Stimulated activated CD4-positive, alpha-beta T cell treated with anti-CD3 and anti-CD28 coated beads, Interleukin-12 subunit alpha, Interleukin-12 subunit beta, amount 100 ng/mL, for 4 hours (primary cell): ENCODE measurements around the gene CD33.
"Not testable (repeated sequence)": the region's sequence is repeated elsewhere in the genome, so short reads cannot be mapped to it uniquely, and the experiment has no call there.

Source experiments
- DNase-seq: peaks from one replicate; pipeline ENCODE4 v3.0.0-alpha.2; 2020

The CD33 gene

DNA sequence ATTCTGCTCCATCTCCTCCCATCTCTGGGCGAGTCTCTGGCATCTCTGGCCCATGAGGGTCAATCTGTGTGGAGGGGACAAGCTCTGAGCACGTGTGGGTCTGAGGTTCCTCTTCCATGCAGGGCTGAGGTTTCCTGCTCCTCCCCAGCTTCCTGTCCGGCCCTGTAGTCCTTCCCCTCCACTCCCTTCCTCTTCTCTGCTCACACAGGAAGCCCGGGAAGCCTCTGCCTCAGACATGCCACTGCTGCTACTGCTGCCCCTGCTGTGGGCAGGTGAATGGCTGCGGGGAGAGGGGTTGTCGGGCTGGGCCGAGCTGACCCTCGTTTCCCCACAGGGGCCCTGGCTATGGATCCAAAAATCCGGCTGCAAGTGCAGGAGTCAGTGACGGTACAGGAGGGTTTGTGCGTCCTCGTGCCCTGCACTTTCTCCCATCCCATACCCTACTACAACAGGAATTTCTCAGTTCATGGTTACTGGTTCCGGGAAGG, 14.0 kb upstream of the CD33 start:
- DNase-seq = not testable (repeated sequence)

- DNase-seq = no peak
Observed at GRCh38 chr19:51211833-51212232, 13.0 kb upstream of the CD33 start.

DNA sequence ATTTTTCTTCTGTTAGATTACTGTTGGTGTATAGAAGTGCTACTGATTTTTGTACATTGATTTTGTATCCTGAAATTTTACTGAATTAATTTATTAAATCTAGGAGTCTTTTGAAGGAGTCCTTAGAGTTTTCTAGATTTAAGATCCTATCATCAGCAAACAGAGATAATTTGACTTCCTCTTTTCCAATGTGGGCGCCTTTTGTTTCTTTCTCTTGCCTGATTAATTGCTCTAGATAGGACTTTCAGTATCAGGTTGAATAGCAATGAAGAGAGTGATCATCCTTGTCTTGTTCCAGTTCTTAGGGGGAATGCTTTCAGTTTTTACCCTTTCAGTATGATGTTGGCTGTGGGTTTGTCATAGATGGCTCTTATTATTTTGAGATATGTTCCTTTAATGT, 5.6 kb upstream of the CD33 start:
- DNase-seq = no peak

DNA sequence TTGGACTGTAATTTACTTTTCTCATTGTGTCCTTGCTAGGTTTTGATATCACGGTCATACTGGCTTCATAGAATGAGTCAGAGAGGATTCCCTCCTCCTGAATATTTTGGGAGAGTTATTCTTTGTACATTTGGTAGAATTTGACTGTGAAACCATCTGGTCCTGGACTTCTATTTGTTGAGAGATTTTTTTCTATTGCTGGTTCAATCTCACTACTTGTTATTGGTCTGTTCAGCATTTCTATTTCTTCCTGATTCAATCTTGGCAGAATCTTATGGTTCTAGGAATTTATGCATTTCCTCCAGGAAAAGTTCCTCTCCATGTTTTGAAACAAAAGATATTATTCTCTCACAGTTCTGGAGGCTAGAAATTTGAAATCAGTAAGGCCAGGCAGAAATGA, 4.9 kb upstream of the CD33 start:
- no peak for DNase-seq

DNA sequence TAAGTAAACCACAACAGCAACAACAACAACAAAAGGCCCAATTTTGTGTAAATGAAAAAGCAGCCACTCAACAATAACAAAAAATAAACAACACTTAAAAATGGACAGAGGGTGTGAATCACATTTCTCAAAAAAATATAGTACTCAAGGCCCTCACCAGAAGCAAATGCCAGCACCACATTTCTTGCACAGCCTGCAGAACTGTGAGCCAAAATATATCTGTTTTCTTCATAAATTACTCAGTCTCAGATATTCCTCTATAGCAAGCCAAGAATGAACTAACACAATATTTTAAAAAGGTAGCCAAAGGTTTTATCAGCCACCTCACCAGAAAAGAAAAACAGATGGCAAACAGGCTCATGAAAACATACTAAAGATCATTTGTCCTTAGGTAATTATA, 3.9 kb upstream of the CD33 start:
- no peak for DNase-seq

- no peak for DNase-seq
Observed at GRCh38 chr19:51224163-51224641, 678 bp upstream of the CD33 start.

GRCh38 chr19:51226067-51226466, 1.2 kb downstream of the CD33 start:
- no peak for DNase-seq

GRCh38 chr19:51227326-51227725, 2.4 kb downstream of the CD33 start:
- DNase-seq = no peak

DNA sequence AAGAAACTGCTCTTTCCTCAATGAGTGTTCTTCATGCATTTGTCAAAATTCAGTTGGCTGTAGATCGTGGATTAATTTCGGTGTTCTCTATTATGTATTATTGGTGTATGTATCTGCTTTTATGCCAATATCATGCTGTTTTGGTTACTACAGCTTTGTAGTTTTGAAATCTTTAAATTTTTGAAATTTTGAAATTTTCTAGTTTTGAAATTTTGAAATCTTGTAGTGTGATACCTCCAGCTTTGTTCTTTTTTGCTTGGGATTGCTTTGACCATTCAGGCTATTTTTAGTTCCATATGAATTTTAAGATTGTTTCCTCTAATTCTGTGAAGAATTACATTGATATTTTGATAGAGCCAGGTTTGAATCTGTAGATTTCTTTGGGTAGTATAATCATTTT, 3.1 kb downstream of the CD33 start:
- DNase-seq = no peak

DNA sequence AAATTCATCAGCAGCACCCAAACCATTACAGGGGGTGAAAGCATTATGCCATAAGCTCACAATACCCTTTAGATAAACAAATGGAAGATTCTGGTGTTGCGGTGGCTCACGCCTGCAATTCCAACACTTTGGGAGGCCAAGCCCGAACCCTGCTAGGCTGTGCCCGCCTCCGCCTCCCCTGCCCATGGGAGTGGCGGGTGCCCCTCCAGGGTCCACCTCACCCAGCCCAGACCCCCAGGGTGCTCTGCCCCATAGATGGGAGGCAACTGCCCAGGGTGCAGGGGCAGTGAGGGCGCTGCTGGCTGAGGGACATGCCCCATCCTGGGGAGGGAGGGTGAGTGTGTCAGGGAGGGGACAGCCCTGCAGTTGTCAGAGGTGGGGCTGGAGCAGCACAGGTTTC, 16.0 kb downstream of the CD33 start:
- DNase-seq = no peak

- DNase-seq = no peak
Observed at GRCh38 chr19:51242881-51243630, 18.2 kb downstream of the CD33 start.

DNA sequence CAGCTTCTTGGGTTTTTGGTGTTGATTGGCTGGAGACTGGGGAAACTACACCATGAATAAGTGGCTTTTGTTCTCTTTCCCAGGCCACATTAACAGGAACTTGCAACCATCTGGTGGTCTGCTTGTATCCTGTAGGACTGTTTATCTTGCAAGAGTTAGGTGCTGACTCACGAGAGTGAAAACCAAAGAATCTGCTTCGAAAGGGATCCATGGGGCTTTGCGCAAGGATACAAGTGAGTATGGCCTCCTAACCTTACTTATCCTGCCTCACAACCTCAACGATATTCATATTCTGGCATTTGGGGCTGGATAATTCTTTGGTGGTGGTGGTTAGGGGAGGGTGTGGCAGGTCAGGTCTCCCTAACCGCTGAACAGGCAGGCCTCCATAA, 21.3 kb downstream of the CD33 start:
- no peak for DNase-seq

DNA sequence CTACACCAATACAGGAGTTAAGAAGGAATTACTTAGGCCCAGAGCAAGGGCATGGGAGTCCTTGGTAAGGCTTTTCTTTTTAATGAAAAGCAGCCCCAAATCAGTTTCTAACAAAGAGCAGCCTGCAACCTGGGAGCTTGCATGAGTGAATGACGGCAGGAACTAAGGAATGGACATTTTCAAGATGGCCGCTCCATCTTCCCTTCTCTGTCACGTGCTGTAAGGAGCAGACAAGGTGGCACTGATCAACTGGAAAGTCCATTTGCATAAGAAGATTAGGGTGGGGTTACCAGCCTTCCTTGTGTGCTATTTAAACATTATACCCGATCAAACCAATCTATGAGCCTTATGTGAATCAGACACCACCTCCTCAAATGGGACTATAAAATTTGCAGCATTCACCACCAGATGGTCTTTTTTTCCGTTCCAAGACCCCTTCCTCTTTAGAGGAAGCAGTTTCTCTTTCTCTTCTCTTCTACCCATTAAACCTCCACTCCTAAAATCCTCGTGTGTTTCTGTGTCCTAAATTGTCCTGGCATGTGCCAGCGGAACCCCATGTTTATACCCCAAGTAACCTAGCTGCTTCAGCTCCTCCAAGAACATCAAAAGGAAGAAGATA, 23.2 kb downstream of the CD33 start:
- DNase-seq = no peak

- no peak for DNase-seq
Observed at GRCh38 chr19:51250786-51251467, 26.0 kb downstream of the CD33 start, which contains the start of gene SIGLECL1. TSS of gene SIGLECL1 (plus strand) at chr19:51251080. CDS start at chr19:51264073, 12,993 bp downstream.

- no peak for DNase-seq
Observed at GRCh38 chr19:51251468-51251820, 26.6 kb downstream of the CD33 start.

DNA sequence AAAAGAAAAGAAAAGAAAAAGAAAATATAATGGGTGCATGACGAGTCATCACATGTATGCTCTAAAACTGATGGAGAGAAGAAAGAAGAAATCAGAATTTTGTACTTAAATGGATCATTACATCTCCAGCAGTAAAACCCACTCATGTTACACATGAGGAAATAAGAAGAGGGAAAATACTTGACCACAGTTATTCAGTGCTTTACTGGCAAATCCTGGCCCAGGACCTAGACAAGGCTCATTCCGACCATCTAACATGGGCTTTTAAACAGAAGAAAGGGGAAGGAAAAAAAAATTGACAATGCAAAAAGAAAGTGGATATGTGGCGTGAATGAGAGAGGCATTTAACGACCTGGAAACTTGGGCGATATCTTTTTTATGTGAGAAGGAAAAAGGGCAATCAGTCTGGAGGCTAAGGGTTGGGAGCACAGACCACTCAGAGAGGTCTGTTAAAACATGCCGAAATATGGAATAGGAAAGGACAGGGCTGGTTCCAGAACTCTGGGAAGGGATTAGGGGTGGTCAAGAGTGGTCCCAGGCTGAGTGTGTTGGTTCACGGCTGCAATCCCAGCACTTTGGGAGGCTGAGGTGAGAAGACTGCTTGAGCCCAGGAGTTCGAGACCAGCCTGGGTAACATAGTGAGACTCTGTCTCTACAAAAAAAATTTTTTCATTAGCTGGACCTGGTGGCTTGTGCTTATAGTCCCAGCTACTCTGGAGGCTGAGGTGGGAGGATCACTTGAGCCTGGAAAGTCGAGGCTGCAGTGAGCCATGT, 27.6 kb downstream of the CD33 start:
- no peak for DNase-seq

- DNase-seq = no peak
Observed at GRCh38 chr19:51253088-51253806, 28.4 kb downstream of the CD33 start.

DNA sequence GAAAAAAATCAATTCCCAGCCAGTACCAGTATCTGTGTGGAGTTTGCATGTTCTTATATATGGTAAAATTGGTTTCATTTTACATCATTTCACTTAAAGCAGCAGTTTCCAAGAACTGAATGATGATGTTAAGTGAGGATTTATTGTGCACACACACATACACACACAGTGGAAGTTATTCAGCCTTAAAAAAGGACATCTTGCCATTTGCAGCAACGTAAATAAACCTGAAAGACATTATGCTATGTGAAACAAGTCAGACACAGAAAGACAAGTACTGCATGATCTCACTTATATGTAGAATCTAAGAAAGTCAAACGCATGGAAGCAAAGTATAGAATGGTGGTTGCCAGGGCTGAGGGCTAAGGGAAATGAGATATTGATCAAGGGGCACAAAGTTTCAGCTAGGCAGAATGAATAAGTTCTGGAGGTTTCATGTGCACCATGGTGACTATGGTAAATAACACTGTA, 31.3 kb downstream of the CD33 start:
- no peak for DNase-seq

DNA sequence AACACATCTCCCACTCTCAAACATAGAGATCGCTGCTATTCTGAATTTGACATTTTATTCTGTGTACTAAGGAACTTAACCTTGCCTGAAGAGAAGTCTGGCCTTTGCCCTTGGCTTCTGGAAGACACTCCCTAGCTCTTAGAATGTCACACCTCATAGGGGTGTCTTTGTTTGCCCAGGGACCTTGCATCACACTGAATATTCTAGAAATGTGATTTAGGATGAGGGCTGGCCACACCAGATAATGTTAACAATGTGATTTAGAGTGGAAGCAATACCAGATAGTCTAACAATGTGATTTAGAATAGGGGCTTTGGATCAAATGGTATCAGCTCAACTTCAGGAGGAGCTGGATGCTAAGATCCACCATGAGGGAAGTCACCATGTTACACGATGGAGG, 32.6 kb downstream of the CD33 start:
- no peak for DNase-seq

DNA sequence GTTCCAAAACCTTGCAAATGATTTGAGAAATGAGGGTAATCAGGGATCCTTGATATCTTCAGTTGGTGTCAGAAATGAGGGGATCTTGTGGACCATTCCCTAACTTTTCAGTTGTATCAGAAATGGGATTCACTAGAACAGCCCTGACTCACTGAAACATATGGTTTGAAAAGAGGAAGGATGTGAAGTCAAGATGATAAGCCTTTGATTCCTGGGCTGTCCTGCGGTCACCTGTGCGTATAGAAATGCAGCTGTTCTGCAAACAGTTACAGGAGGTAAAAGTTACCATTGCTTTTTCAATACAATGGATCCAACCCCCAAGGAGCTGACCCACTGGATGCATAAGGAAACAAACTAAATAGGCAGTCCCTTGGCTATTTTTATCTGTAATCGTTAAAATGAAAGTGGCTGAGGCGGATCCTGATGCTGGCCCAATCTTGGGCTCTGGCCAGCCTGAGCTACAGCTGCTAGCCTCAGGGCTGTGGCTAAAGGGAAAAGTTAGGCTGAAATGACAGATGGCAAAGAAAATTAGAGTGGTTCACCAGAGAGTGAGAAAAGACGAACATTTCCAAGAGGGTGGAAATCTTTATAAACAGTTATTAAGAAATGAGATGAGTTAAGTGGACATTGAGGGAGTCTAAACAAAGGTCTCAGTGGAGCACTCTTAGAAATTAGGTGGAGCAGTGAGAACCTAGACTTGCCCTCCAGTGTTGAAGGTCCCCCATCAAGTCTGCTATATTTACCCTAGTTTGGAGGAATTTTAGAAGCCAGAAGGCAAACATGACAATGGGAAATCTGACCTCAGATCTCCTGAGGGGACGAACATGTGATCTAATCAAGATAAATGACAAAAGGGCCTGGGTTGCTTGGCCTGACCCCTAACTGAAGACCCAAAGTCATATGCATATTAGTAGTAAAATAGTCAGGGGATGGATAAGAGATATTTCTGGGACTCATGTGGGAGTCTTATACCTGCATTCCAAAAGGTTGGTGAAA, 33.6 kb downstream of the CD33 start:
- DNase-seq = no peak
